ENCODE results near the gene VGF. TPM values are rescaled to one million over a fixed set of nuclear protein-coding genes. Genes with fewer than 3 reads are reported as not detected.

VGF gene
- total RNA-seq, 1 donor from 2014 or later = 8.7 TPM

DNA sequence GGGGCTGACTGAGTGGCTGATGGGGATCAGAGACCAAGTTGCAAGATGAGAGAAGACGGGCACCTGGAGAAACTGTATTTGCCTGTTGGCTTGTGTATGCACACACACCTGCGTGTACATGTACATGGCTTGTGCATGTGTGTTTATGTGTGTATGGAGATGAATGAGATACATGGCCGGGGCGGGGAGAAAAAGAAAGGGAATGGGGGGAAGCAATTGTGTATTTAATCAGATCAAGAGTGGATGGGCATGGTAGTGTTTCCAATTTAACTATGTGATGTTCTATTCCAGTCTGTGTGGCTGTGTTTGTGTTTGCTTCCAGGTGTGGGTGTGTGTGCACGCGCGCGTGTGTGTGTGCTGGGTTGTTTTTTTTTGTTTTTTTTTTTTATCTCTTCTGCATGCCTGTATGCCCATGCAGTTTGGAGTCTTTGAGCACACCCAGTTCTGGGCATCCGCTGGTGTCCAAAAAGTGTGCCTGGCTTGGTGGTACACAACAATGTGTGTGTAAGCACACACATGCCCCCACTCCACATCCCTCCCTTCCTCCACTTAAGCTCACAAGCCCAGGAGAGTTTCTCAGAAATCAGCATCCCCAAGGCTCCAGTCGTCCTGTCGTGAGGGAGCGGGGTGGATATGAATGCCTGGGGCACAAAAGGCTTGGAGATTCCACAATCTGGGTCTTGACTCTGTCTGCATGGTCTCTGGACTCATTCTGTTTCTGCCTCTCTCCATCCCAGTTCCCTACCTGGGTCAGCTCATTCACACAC, 2.5 kb upstream of the VGF start:
- H3K9me3 Mint-ChIP-seq = no peaks in the 10 kb centered on the region
- no peaks in the 10 kb centered on the region for H3K36me3 Mint-ChIP-seq (ENCODE audit: low read depth)
- TF ChIP-seq, protein P1, sequence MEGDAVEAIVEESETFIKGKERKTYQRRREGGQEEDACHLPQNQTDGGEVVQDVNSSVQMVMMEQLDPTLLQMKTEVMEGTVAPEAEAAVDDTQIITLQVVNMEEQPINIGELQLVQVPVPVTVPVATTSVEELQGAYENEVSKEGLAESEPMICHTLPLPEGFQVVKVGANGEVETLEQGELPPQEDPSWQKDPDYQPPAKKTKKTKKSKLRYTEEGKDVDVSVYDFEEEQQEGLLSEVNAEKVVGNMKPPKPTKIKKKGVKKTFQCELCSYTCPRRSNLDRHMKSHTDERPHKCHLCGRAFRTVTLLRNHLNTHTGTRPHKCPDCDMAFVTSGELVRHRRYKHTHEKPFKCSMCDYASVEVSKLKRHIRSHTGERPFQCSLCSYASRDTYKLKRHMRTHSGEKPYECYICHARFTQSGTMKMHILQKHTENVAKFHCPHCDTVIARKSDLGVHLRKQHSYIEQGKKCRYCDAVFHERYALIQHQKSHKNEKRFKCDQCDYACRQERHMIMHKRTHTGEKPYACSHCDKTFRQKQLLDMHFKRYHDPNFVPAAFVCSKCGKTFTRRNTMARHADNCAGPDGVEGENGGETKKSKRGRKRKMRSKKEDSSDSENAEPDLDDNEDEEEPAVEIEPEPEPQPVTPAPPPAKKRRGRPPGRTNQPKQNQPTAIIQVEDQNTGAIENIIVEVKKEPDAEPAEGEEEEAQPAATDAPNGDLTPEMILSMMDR (conservative IDR thresholded peaks at IDR 0.05) = no peak
- H3K27me3 Mint-ChIP-seq (ENCODE audit: low read depth) = peaks cover 88% of the 10 kb centered on the region
- H3K27ac Mint-ChIP-seq (ENCODE audit: unreplicated experiment) = no peak overlapping the region
- H3K4me1 Mint-ChIP-seq = peaks cover 58% of the 10 kb centered on the region
- H3K4me3 Mint-ChIP-seq = peak overlapping the region; percentile 78
- no peak for DNase-seq (ENCODE audit: low read depth, low spot score)

DNA sequence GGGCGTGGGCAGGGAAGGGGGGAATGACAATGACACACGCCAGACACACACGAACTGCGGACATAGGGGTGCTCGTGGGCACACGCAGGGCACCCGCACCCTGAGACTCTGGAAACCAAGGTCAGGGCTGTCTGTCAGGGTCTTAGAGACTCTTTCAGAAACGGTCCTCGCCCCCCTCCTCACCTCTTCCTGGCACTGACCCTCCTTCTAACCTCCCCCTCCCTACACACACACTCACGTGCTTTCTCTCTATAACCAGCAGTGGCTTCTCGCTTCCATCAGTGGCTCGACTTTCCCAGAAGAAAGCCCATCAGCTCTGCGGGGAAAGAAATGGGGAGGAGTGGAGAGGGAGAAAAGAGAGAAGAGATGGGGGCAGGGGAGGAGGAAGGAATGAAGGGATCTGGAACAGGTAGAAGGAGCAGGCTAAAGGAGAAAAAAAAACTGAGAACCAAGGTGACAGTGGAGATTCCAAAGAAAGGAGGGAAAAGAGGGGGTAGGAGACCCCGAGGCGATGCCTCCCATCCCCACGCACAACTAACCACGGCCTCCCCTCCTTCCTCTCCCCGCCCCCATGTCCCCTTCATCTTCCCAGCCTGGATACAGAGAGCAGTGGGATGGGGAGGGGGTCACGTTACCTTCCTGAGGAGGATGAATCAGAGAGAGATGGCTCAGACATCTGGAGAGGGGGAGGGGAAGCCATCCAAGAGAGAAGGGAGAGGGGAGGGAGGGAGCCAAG, 1.7 kb upstream of the VGF start:
- no peaks in the 10 kb centered on the region for H3K36me3 Mint-ChIP-seq (ENCODE audit: low read depth)
- peak overlapping the region; percentile 78 for H3K4me3 Mint-ChIP-seq
- no peak overlapping the region for H3K27ac Mint-ChIP-seq (ENCODE audit: unreplicated experiment)
- TF ChIP-seq, protein P1 (conservative IDR thresholded peaks at IDR 0.05) = no peak
- peaks cover 85% of the 10 kb centered on the region for H3K27me3 Mint-ChIP-seq (ENCODE audit: low read depth)
- no peaks in the 10 kb centered on the region for H3K9me3 Mint-ChIP-seq
- H3K4me1 Mint-ChIP-seq = peaks cover 63% of the 10 kb centered on the region
- DNase-seq (ENCODE audit: low read depth, low spot score) = no peak

DNA sequence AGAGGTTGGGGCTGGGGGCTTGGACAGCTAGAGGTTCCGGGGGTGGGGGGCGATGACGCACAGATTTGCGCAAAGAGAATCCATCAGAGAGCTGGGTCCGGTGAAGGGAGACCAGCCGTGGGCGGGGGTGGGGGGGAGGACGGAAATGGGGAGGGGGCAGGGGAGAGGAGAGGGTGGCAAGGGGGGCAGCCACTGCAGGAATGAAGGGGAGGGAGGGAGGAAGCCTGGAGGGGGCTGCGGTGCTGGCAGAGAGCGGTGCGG, 1.2 kb upstream of the VGF start:
- Mint-ChIP-seq H3K27me3 (ENCODE audit: low read depth) (peaks cover 81% of the 10 kb centered on the region), H3K4me3 (peak overlapping the region; percentile 78), H3K9me3 (no peaks in the 10 kb centered on the region), H3K27ac (ENCODE audit: unreplicated experiment) (no peak overlapping the region), H3K4me1 (peaks cover 63% of the 10 kb centered on the region), H3K36me3 (ENCODE audit: low read depth) (no peaks in the 10 kb centered on the region)
- TF ChIP-seq, protein P1 (conservative IDR thresholded peaks at IDR 0.05) = no peak
- DNase-seq (ENCODE audit: low read depth, low spot score) = no peak

DNA sequence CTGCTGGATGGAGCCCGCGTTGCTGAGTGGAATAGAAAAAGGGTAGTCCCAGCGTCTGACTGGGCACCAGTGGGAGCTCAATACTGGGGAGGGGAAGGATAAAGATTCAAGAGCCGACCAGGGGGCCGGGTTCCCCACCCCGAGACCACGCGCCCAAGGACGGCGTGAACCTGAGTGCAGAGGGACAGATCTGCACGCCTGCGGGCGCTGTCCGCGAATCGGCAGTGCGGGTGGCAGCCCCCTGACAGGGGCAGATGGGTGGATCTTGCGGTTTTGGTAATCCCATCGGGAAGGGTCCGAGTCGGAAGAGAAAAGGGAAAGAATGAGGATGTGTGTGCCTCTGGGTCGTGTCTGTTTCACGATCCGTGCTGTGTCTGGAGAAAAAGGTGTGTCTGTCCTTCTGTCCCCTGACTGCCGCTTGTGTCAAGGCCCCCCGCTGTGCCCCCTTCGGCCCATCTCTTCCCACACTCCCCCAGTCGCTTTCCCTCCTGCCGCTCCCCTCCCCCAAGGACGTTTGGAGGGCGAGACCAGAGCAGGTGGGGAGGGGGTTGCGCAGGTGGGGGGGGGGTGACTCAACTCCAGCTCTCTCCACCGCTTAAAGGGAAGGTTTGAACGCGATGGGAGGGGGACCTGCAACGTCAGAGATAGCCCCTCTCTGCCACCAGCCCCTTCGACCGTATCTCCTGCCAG, 734 bp upstream of the VGF start:
- H3K4me3 Mint-ChIP-seq = peak overlapping the region; percentile 87
- no peak for DNase-seq (ENCODE audit: low read depth, low spot score)
- H3K27me3 Mint-ChIP-seq (ENCODE audit: low read depth) = peaks cover 81% of the 10 kb centered on the region
- no peak overlapping the region for H3K27ac Mint-ChIP-seq (ENCODE audit: unreplicated experiment)
- H3K9me3 Mint-ChIP-seq = no peaks in the 10 kb centered on the region
- peaks cover 63% of the 10 kb centered on the region for H3K4me1 Mint-ChIP-seq
- TF ChIP-seq, protein P1 (conservative IDR thresholded peaks at IDR 0.05) = no peak
- H3K36me3 Mint-ChIP-seq (ENCODE audit: low read depth) = no peaks in the 10 kb centered on the region

DNA sequence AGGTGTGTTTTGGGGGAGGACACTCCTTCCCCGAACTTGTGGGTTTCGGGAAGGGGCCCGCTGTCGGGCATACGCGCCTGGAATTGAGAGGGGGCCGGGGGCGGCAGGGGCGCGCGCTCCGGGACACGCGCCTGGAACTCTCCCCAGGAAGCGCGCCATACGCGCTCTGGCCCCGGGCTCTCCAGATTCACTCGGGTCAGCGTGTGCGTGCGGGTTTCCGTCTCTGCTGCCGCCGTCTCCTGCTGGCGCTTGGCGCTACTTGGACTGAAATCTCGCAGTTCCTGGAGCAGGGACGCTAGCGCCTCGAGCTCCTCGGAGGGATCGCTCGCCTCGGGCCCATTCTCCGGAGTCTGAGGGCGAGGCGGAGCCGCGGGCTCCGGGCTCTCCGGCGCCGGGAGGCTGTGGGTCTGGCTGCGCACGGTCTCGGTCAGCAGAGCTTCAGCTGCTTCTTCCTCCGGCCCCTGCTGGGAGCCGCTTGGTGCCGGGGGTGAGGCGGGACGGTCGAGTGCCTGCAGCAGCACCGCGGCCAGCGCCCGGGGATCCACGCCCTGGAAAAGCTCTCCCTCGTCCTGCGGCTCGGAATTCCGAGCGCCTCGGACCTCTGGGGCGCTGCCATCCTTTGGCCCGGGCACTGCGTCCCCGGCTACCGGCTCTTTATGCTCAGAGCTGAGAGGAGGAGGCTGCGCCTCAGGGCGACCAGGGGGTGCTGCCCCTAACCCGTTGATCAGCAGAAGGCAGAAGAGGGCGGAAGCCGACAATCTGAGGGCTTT, 1.1 kb downstream of the VGF start:
- peaks cover 51% of the 10 kb centered on the region for H3K4me1 Mint-ChIP-seq

More for the DNA sequence above, 1.1 kb downstream of the VGF start:
- DNase-seq (ENCODE audit: low read depth, low spot score) = peak; percentile 49
- Mint-ChIP-seq H3K27ac (ENCODE audit: unreplicated experiment) (no peak overlapping the region), H3K4me3 (peak overlapping the region; percentile 87), H3K36me3 (ENCODE audit: low read depth) (no peaks in the 10 kb centered on the region), H3K27me3 (ENCODE audit: low read depth) (peaks cover 63% of the 10 kb centered on the region), H3K9me3 (no peaks in the 10 kb centered on the region)
- TF ChIP-seq, protein P1 (conservative IDR thresholded peaks at IDR 0.05) = no peak

Data from neural crest cell (in vitro differentiated cells).